GM03348 (cell line): ENCODE results near the gene CBY1.

ENCODE experiments used
- DNase-seq: peaks from one replicate; pipeline ENCODE4 v3.0.0; 2012; ENCODE audit warnings: low spot score

Gene CBY1

DNA sequence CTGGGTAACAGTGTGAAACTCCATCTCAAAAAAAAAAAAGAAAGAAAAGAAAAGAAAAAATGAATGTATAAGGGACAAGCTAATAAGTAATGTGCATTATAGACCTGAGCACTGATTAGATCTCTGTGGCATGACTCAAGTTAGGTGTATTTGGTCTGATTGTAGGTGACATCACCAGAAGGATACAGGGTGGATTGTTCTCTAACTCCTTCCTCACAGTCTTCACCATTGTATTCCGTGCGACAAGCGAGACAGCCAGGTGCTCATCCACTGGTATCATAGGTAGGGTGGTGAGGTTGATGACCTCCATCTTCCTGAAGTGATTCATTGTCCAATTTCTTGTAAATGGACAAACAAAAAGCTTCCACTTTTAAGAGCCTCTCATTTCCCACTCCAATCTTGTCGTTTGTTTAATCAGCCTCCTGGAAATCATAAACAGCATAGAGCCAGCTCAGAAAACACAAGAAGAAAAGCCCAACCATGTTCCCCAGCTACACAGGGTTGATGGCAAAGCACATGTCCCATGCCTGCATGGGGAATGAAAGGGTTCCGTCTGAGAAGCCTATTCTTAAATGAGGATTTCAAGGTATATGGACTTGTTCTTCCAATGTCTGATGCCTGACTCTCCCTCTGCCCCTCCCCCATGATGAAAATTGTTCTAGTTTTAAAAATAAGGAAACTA, 6.5 kb upstream of the CBY1 start:
- DNase-seq, result no peak

DNA sequence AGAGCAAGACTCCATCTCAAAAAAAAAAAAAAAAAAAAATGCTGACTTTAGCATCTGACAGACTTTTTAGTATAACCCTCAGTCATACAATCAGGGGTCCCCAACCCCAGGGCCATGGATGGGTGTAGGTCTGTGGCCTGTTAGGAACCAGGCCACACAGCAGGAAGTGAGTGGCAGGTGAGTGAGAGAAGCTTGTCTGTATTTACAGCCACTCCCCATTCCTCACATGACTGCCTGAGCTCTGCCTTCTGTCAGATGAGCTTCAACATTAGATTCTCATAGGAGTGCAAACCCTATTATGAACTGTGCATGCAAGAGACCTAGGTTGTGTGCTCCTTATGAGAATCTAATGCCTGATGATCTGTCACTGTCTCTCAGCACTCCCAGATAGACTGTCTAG, 3.6 kb upstream of the CBY1 start:
- no peak for DNase-seq

DNA sequence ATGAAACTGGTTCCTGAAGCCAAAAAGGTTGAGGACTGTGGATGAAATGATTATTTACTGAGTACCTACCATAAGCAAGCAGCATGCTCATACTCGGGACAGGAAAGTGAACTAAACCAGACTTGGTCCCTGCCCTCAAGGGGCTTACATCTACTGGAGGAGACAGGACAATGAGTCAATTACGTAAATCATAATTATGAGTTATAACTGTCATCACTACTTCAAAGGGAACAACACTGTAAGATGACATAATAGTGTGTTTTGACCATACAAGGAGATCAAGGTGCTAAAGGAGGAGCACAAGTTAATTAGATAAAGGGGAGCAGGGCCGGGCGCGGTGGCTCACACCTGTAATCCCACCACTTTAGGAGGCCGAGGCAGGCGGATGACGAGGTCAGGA, 2.7 kb upstream of the CBY1 start:
- DNase-seq, result no peak

DNA sequence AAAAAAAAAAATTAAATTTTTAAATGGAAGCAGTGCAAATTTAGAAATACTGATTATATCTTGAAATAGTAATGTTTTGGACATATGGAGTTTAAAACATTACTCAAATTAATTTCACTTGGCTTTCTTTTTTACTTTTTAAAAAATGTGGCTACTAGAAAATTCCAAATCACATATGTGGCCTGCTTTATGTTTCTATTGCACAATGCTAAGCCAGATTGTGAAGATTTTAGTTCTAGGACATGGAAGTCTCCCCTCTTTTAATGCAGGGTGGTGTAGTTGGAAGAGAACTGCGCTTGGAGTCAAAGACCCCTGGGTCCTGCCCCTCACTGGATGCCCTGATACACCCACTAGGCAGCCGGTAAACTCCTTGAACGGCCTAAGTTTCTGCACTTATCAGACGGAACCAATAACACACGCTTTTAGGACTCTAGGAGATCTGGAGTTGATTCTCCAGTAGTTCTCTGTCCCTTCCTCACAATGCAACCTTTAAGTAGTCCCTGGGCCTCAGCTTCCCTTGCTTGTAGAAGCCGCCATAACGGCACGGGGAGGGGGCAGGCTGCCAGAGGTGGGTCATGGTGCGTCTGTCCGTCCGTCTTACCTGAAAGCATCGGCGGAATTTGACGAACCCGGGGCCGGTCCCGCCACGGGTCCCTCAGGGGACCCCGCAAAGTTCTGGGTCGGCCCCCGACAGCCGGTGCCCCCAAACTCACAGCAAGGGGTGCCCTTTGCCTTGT, 751 bp upstream of the CBY1 start:
- no peak for DNase-seq

DNA sequence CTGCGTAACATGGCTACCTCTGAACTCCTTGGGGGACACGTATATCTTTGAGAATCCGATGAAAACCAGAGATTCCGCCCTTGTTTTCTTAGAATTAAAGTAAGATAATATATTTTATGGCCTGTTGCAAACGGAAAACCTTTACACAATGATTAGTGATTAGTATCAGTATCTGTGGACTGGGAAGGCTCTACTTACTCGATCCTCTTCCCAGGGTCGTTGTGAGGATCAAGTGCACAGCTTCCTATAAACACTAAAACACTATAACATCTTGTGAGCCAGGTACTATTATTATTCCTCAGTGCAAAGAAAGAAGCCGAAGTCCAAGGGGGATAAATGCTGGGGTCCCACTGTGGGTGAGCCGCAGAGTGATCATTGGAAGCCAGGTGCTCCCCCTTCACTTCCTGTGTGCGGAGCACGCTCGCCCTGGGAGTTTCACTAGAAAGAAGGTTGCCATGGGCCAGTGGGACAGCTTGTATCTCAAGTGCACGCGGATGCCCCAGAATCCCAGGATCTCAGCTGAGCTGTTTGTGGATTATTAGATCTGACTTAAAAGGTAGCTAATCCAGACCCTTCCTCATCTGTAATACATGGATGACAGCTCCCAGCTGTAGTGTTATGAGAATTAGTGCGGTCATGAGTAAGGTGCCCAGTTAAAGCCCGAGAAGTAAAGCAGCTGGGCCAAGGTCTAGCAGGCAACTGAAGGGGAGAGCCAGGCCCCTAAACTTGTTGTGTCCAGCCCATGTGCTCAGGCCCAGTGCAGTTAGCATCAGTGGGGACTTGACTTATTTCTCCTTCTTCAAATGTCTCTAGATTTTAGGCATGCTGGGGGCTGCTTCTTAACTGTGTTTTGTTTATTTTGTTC, 839 bp downstream of the CBY1 start:
- peak; percentile 24 for DNase-seq

DNA sequence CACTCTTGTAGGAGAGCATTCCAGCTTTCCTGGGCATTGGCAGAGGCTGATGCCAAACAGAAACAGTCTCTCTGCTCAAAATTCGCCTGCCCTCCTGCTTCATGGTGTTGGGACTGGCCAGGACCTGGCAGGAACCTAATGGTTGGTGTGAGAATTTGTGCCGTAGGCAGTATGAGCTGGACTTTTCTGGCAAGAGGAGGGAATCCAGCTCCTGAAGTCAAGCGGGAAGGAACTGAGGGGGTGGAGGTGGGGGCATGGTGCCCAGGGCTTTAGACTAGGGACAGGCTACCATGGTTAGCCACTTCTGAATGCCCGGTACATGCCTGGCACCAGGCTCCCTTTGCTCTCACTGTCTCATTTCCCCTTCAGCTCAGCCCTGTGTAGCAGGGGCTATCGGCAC, 18.4 kb downstream of the CBY1 start:
- DNase-seq, result no peak

DNA sequence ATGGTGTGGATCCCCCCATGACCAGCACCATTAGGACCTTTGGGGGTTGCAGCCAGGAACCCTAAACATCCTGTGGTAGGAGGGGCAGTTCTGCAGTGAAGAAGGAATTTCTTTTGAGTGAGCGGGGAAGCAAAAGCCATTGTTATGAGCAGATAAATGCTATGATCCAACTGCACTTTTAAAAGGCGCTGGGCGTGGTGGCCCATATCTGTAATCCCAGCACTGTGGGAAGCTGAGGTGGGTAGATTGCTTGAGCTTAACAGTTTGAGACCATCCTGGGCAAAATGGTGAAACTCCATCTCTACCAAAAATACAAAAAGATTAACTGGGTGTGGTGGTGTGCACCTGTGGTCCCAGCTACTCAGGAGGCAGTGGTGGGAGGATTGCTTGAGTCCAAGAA, 19.4 kb downstream of the CBY1 start:
- no peak for DNase-seq

DNA sequence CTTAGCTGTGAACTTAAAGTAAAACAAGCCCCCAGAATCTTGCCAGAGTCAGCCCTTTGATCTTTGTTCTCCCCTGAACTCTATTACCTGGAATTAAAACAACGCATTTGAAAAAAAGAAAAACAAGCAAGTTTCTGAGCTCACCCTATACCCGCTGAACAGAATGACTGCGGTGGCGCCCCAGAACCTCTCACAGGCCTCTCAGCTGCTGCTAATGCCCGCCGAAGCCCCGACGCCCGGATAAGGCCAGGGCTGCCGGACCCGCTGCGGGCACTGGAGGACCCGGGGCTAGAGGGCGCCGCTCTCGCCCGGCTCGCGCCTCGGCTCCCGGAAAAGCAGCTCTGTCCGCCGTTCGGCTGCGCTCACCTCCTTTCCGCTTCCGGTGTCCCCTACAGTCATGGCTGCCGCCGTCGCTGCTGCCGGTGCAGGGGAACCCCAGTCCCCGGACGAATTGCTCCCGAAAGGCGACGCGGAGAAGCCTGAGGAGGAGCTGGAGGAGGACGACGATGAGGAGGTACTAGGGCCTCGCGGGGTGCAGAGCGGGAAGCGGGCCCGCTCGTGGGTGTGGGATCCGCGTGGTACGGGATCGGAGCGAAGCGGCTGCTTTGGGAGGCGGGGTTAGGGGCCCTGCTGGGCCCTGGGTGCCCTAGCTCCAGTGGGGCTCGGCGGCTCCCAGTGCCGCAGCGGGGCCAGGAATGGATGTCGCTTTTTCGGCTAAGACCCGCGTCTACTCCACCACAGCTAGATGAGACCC, 25.3 kb downstream of the CBY1 start, which contains the start of gene TOMM22:
Gene TOMM22, plus strand, starts transcription at position 376 of the 754 bp plus-strand sequence. Its CDS starts 22 bp downstream, at position 398.
- DNase-seq, result peak; percentile 96

DNA sequence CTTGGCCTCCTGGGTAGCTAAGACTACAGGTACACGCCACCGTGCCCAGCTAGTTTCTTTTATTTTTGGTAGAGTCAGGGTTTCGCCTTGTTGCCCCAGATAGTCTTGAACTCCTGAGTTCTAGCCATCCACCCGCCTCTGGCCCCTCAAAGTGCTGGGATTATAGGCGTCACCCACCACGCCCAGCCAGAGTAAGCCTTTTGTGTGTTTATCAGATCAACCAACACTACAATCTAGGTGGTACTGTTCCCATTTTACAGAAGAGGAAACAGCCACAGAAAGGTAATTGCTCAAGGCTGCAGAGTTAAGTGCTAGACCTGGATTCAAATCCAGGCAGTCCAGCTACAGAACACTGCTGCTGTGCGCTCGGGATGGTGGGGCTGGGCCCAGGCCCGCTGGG, 28.5 kb downstream of the CBY1 start:
- no peak for DNase-seq

DNA sequence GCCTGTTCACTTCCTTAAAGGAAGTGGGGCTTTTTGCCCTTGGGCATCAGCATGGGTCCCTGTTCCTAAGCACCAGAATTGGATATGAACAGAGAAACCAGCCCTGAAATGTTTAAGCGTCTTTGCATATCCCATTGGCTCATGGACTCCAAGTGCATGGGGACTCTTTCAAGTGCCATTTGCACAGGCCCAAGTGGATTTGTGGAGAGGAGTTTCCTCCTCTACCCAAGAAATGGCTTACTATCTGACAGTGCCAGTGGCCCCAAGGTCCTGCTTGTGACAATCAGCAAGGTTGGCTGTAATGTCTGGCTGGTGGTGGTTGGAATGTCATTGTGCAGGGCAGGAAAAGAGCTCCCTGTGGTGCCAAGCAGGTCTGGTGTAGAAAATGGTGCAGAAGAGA, 29.3 kb downstream of the CBY1 start:
- DNase-seq, result no peak

DNA sequence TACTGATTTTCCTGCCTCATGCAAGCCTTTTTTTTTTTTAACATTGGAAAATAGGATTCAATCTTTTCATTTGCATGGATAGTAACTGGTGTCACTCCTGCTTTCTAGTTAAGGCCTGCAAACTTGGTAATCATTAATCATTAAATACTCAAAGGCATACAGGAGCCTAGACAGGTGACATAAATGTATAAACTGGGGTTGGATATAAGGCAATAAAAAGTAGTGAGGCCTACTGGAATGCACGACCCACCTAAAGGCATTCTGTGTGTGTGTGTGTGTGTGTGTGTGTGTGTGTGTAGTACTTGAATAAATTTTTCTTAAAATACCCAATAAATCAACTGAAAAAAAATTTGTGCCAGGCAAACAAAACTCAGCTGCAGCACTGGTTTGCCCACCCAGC, 33.2 kb downstream of the CBY1 start:
- no peak for DNase-seq

DNA sequence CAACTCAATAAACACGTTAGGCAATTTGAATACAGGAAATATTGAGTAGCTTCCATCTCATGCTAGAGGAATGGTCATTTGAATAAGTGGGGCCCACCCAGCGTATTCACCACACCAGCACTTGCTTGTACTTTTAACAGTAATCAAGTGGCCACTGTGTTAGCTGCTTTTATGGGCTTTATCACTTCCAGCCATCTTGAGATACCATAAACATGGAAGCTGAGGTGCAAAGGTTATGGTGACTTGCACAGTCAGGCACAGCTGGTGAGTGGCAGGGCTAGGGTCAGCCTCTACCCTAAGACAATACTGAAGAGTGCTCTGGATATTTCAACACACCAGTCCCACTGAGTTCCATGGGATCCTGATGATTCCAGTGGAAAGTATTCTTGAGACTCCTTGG, 37.6 kb downstream of the CBY1 start:
- DNase-seq, result no peak

DNA sequence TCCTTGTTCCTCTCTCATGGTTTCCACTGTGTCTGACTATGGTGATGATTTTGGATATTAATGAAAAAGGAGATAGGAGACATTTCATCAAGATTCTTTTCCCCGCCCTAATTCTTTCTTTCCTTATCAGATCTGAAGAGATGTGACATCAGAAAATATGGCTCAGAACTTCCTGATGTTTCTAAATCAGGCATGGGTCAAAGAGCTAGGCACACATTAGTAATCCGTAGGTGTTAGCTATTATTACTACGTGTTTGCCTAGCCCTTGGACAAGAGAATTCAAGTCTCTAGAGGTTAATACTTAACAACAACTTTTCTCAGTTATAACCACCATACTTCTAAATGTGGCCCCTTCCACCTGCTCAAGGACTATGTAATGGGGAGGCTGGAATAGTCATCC, 38.5 kb downstream of the CBY1 start:
- no peak for DNase-seq

DNA sequence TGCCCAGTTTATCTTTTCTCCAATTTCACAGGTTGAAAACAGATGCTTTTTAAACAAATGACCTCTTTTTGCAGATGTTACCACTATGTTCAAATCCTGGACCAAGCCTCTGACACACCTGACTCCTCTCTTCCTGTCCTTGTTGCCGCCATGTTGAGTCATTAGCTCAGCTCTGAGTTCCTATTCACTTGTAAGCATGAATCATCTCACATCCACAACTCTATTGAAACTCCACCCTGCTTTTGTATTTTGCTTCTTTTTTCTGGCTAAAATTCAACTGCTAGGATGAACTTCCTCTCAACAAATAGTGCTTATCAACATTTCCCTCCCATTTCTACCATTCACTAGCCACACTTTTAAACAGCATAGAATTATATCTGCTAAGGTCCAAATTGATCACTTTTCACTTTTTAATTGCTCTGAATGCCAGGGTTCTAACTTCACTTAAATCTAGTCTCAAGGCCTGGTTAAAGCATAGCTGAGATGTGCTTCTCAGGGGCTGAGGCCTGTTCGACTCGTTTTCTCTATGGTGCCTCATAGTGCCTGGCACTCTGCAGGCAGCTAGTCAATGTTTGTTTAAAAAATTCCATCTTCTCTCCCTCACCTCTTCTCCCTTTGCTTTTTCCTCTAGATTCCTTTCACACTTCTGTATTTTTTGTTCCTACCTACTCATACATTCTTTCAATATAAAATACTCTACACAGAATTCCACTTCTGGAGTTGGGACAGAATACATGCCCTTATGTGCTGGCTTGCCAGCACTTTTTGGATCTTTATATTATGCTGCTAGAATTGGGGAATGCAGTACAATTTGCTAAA, 40.4 kb downstream of the CBY1 start:
- peak; percentile 71 for DNase-seq

DNA sequence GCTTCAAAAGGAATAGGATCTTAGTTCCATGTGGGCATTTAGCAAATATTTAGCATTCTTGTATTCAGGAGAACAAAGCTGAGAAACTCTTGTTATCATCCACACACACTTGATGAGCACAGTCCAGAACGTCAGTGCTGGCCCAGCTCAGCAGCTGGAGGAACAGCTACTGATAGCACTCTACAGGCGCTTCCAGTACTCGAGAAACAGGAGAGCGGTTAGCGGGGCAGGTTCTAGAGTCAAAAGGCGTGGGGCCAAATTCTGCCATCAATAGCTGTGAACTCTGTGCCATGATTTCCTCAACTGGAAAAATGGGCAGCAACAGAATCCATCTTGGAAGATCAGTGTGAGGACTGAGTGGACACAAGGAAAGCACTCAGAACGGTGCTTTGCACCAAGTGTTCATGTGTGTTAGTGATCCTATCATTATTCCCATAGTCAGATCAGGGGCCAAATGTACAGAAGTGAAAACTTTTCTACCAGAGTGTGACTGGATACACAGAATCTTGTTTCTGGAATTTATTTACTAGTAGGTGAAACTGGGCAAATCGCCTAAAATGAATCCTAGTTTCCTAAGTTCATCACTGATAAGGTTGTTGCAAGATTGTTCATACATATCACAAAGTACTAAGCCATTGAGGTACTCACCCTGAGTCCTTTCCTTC, 41.1 kb downstream of the CBY1 start:
- DNase-seq, result no peak

DNA sequence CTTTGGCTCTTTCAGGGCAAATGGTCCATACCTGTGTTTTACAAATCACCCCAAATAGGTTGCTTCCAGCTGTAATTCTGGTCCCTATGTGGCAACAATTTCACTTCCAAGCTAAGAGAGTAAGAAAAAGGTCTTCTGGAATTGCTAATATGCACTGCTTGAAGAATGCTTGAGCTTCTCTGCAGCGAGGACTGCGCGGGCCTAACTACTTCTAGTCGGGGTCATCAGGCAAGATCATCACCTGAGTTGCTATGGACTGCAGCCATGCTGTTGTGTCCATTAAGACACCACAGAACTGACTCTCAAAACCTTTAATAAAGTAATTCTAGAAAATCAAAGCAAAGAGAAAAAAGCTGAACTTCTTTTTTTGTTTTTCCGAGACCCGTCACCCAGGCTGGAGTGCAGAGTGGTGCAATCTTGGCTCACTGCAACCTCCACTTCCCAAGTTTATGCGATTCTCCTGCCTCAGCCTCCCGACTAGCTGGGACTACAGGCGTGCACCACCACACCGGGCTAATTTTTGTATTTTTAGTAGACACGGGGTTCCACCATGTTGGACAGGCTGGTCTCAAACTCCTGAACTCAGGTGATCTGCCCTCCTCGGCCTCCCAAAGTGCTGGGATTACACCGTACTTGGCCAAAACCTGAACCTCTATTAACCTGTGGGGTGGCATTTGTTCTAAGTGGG, 42.1 kb downstream of the CBY1 start:
- no peak for DNase-seq

DNA sequence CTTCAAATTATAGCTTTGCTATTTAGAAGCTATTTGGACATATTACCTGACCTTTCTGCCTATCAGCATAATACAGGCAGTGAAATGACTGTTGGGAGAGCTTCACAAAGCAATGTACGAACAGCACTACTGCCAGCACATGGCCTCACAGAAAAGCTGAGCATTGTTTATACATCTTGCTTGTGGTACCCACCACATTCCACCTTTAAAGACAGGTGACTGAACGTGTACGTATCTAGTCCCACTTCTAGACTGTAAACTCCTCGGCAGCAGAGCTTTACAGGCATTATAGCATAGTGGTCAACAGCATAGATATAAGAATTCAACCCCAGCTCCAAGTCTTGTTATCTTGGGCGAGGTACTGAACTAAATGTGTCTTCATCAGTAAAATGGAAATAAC, 42.7 kb downstream of the CBY1 start:
- no peak for DNase-seq

DNA sequence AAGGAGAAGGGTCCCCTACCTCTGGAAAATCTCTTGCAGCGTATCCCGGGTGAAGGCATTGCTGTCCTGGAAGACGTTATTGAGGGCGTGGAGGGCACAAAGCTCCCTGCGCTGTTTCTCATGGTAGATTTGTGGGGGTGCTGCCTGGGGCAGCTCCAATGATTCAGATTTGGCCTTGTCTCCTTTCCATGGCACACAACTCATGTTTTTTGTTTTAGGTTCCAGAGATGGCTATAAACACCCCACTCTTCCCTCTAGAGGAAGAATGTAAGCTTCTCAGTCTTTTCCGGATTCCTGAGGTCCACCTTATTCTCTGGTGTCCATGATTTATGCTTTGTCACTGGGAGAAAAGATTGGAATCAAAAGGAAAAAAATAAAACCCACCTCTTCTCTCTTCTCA, 43.3 kb downstream of the CBY1 start:
- DNase-seq, result peak; percentile 61

DNA sequence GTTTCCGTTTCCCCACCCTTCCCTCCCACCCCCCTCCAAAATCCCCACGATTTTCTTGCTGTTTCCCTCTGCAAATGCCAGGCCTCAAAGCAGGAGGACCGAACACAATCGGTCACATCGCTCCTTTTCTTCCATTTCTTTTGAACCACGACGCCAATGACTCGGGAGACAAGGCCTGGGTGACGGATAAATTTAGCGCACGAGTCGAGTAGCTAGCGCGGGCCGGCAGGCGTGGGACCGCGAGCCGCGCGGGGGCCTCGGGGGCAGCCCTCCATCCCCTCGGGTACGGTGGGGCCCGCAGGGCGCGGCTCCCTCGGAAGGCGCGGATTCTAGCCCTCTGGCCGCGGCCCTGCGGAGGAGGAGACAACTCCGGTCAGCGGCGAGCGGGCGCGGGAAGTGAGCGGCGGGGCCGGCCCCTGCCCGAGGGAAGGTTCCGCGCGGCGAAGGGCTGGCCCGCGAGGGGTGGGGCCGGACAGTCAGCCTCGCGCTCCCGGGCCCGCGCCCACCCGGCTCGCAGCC, 43.9 kb downstream of the CBY1 start:
- DNase-seq, result peak; percentile 81
